ENCODE measurements around the gene DUS3L. TPM values are rescaled to one million over a fixed set of nuclear protein-coding genes. Genes with fewer than 3 reads are reported as not detected.

The DUS3L gene
- total RNA-seq, 1 donor from 2014 or later: 39.0 TPM

DNA sequence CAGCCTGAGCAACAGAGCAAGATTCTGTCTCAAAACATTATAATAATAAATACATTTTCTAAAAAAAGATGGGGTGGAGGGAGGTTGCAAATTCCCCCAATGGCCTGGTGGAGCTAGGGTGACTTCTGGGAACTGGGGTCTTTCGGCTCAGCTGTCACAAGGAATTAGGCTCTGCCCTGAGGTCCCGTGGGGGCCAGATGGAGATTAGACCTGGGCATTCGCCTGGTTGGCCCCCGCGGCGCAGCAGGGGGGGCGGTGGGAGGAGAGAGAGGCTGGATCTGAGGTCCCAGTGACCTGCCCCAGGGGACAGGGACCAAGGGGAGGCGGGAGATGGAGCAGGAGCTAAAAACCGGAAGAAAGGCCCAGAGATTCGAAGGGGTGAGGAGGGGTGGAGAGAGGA lies 33.8 kb upstream of the DUS3L start:
- Histone ChIP-seq H3K27me3 (no peaks in the 10 kb centered on the region), H3K9me3 (no peaks in the 10 kb centered on the region), H3K27ac (no peak overlapping the region), H3K36me3 (no peaks in the 10 kb centered on the region), H3K4me3 (no peak overlapping the region), H3K4me1 (peaks cover 16% of the 10 kb centered on the region)
- intact Hi-C loops (cut with DNase I): no loop called here
- DNase-seq (ENCODE audit: extremely low spot score in 2 of 2): no peak
- TF ChIP-seq POLR2A (IDR thresholded peaks at IDR 0.05): no peak
- no peak for TF ChIP-seq POLR2AphosphoS5 (IDR thresholded peaks at IDR 0.05; ENCODE audit: insufficient read depth in 1 of 2, low read depth in 1 of 2)
- TF ChIP-seq, protein P1, sequence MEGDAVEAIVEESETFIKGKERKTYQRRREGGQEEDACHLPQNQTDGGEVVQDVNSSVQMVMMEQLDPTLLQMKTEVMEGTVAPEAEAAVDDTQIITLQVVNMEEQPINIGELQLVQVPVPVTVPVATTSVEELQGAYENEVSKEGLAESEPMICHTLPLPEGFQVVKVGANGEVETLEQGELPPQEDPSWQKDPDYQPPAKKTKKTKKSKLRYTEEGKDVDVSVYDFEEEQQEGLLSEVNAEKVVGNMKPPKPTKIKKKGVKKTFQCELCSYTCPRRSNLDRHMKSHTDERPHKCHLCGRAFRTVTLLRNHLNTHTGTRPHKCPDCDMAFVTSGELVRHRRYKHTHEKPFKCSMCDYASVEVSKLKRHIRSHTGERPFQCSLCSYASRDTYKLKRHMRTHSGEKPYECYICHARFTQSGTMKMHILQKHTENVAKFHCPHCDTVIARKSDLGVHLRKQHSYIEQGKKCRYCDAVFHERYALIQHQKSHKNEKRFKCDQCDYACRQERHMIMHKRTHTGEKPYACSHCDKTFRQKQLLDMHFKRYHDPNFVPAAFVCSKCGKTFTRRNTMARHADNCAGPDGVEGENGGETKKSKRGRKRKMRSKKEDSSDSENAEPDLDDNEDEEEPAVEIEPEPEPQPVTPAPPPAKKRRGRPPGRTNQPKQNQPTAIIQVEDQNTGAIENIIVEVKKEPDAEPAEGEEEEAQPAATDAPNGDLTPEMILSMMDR (IDR thresholded peaks at IDR 0.05): no peak

DNA sequence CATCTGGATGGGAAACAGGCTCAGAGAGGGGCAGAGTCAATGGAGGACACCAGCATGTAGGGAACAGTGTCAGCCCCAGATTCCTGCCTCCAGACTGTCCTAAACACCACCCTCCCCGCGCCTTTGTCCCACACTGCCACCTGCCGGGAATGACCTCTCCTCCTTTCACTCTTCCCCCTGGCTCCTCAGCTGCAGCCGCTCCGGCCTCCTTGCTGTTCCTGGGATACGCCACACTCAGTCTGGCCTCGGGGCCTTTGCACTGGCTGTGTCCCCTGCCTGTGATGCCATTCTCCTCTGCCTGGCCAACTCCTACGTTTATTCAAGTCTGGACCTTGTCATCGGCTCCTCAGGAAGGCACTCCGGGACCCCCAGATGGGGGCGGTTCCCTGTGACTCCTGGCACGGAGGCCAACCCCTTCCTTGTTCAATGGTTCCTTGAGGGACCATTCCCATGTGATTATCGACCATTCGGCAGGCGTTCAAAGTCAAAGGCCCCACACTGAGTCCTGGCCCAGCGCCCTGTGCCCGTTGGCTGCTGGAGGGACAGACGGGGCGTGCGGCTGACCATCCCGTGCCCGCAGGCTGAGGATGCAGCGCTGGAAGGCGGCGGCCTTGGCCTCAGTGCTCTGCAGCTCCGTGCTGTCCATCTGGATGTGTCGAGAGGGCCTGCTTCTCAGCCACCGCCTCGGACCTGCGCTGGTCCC lies 32.8 kb upstream of the DUS3L start:
- H3K27ac ChIP-seq: no peak overlapping the region
- no peaks in the 10 kb centered on the region for H3K36me3 ChIP-seq
- H3K27me3 ChIP-seq: no peaks in the 10 kb centered on the region
- H3K9me3 ChIP-seq: no peaks in the 10 kb centered on the region
- no peak overlapping the region for H3K4me3 ChIP-seq
- no peak for TF ChIP-seq POLR2AphosphoS5 (IDR thresholded peaks at IDR 0.05; ENCODE audit: insufficient read depth in 1 of 2, low read depth in 1 of 2)
- TF ChIP-seq, protein P1 (IDR thresholded peaks at IDR 0.05): no peak
- TF ChIP-seq POLR2A (IDR thresholded peaks at IDR 0.05): no peak
- peaks cover 7% of the 10 kb centered on the region for H3K4me1 ChIP-seq
- DNase-seq (ENCODE audit: extremely low spot score in 2 of 2): no peak
- intact Hi-C loops (cut with DNase I): no loop called here

DNA sequence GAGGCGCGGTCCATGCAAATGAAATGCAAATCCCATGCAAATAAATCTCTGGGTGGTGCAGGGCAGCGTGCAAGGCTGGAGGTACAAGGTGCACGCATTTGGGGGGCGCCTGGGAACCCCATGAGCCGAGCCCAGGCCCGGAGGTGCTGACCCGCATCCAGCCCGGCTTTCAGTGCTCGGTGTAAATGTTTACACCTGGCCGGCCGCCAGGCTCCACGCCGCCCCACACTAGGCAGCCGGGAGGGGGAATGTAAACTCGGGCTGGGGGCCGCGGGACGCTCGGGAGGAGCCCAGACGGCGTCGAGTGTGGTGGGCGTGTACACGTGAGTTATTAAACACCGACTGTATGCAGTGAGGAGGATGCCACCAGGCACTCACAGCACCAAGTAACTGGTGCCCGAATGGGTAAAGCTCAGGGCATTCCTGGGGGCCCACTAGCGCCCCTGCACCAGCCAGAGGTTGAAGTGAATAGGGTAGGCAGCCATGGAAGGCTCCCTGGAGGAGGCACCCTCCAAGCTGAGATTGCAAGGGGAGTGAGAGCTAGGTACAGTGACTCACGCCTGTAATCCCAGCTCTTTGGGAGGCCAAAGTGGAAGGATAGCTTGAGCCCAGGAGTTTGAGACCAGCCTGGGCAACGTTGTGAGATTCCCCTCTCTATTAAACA lies 31.4 kb upstream of the DUS3L start:
- H3K27me3 ChIP-seq: no peaks in the 10 kb centered on the region
- H3K4me1 ChIP-seq: no peaks in the 10 kb centered on the region
- TF ChIP-seq POLR2A (IDR thresholded peaks at IDR 0.05) (no peak), POLR2AphosphoS5 (IDR thresholded peaks at IDR 0.05; ENCODE audit: insufficient read depth in 1 of 2, low read depth in 1 of 2) (no peak)
- TF ChIP-seq, protein P1 (IDR thresholded peaks at IDR 0.05): no peak
- no peak overlapping the region for H3K4me3 ChIP-seq
- DNase-seq (ENCODE audit: extremely low spot score in 2 of 2): no peak
- intact Hi-C loops (cut with DNase I): no loop called here
- H3K9me3 ChIP-seq: no peaks in the 10 kb centered on the region
- H3K36me3 ChIP-seq: no peaks in the 10 kb centered on the region
- no peak overlapping the region for H3K27ac ChIP-seq

DNA sequence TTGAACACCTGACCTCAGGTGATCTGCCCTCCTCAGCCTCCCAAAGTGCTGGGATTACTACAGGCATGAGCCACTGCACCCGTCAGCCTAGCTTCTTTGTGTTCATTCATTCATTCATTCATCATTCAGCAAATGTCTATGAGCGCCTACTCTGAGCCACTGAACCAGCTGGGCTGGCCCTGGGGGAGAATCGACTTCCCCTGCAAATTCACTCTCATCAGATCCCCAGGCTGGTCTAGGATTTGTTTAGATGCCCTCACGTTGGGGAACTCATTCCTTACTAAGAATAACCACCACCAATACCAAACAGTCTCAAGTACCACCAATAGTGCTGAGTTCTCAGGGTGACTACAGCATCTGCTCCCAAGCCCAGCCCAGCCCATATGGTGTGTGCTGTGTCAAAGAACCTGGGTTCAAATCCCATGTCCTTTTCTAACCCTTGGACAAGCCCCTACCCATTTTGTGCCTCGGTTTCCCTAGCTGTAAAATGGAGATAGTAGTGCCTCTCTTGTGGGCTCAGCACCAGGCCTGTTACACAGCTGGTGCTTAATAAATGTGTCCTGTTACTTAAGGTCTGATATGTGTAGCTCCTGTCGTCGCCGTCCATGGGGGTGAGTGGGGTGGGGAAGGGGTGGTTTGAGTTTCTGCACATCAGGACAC lies 30.7 kb upstream of the DUS3L start:
- TF ChIP-seq, protein P1 (IDR thresholded peaks at IDR 0.05): no peak
- TF ChIP-seq POLR2AphosphoS5 (IDR thresholded peaks at IDR 0.05; ENCODE audit: insufficient read depth in 1 of 2, low read depth in 1 of 2) (no peak), POLR2A (IDR thresholded peaks at IDR 0.05) (no peak)
- Histone ChIP-seq H3K9me3 (no peaks in the 10 kb centered on the region), H3K27ac (no peak overlapping the region), H3K36me3 (no peaks in the 10 kb centered on the region), H3K4me3 (no peak overlapping the region), H3K27me3 (no peaks in the 10 kb centered on the region), H3K4me1 (no peaks in the 10 kb centered on the region)
- intact Hi-C loops (cut with DNase I): no loop called here
- no peak for DNase-seq (ENCODE audit: extremely low spot score in 2 of 2)
